Suprapubic skin (tissue), 4 donors: Measurements from ENCODE around the gene NOC4L. TPM values are rescaled to one million over a fixed set of nuclear protein-coding genes. Genes with fewer than 3 reads are reported as not detected.

ENCODE experiments used
- DNase-seq, 2 donors: peaks; one replicate each; pipeline ENCODE4 v3.0.0-alpha.2; 2019; ENCODE audit warnings: low spot score in 2 of 2
- H3K27ac ChIP-seq: fragments of 200-600 bp; sonication (generic); one replicate; pipeline ENCODE4 v1.5.1; 2019
- H3K27me3 ChIP-seq: fragments of 200-600 bp; sonication (generic); one replicate; pipeline ENCODE4 v1.5.1; 2019
- H3K36me3 ChIP-seq: fragments of 200-600 bp; sonication (generic); one replicate; pipeline ENCODE4 v1.5.1; 2019
- H3K4me1 ChIP-seq: fragments of 200-600 bp; sonication (generic); one replicate; pipeline ENCODE4 v1.5.1; 2019
- H3K4me3 ChIP-seq: fragments of 200-600 bp; sonication (generic); one replicate; pipeline ENCODE4 v1.5.1; 2019; ENCODE audit warnings: mild to moderate bottlenecking
- H3K9me3 ChIP-seq: fragments of 200-600 bp; sonication (generic); one replicate; pipeline ENCODE4 v1.5.1; 2019
- EP300 ChIP-seq: sonication (generic); formaldehyde crosslinking; IDR thresholded peaks from one replicate; pipeline ENCODE4 v1.6.1; 2017; ENCODE audit warnings: antibody characterized with exemption
- POLR2A ChIP-seq, 2 donors: fragments of 450-650 bp; IDR thresholded peaks; one replicate each; pipeline ENCODE4 v1.6.1; 2017; ENCODE audit warnings: antibody characterized with exemption in 2 of 2, mild to moderate bottlenecking in 2 of 2, moderate library complexity in 2 of 2
- POLR2AphosphoS5 ChIP-seq, 3 donors: sonication (generic); formaldehyde crosslinking; IDR thresholded peaks; one replicate each; pipeline ENCODE4 v1.6.1; 2017; ENCODE audit warnings: antibody characterized with exemption in 3 of 3
- WGBS: methylation state at CpG from one replicate; pipeline ENCODE4 v1.1.5; 2018; 5-methylcytosine and 5-hydroxymethylcytosine counted together
- total RNA-seq, 4 donors: library from RNA; depleted of rRNA; stranded (reverse); fragments of >200 nt; gene quantifications; one replicate each; pipeline ENCODE4 v1.1.0, GENCODE V29; 2016
- TF ChIP-seq, protein P1 (sequence below), 2 donors: fragments of 200-600 bp in 1 of 2; fragments of 450-650 bp in 1 of 2; sonication (generic) in 1 of 2; IDR thresholded peaks; one replicate each; pipeline ENCODE4 v1.5.1; 2016 to 2019; ENCODE audit warnings: antibody characterized with exemption in 2 of 2, mild to moderate bottlenecking in 1 of 2, moderate library complexity in 1 of 2

NOC4L gene
- total RNA-seq, 4 donors from 2014 or later: 13.9 to 20.4 (median 16.0) TPM

DNA sequence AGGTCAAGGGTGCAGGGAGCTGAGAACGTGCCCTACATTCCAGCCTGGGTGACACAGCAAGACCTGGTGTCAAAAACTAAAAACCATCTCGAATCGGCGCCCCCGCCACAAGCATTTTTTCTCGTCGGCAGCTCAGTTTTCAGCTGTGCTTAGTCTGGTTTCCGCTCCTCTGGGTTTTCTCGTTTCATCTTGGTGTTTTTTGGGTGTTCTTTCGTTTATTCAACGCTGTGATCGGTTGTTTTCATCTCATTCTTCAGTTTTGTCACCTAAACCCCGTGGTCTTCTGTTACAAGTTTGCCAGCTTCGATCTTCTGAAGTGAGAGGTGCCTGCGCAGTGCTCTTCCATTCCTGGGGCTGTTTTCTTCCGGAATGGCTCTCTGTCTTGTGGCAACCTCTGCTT, 41.4 kb downstream of the NOC4L start:
- no peak for DNase-seq
- peaks cover 24% of the 10 kb centered on the region for H3K27me3 ChIP-seq
- H3K27ac ChIP-seq: no peak overlapping the region
- 74% methylated on average over 16 of the region's 16 CpGs for WGBS
- peak overlapping the region; percentile 0 for H3K4me3 ChIP-seq
- TF ChIP-seq POLR2AphosphoS5 (IDR thresholded peaks at IDR 0.05) (no peak), EP300 (no peak), POLR2A (IDR thresholded peaks at IDR 0.05) (no peak)
- TF ChIP-seq, protein P1, sequence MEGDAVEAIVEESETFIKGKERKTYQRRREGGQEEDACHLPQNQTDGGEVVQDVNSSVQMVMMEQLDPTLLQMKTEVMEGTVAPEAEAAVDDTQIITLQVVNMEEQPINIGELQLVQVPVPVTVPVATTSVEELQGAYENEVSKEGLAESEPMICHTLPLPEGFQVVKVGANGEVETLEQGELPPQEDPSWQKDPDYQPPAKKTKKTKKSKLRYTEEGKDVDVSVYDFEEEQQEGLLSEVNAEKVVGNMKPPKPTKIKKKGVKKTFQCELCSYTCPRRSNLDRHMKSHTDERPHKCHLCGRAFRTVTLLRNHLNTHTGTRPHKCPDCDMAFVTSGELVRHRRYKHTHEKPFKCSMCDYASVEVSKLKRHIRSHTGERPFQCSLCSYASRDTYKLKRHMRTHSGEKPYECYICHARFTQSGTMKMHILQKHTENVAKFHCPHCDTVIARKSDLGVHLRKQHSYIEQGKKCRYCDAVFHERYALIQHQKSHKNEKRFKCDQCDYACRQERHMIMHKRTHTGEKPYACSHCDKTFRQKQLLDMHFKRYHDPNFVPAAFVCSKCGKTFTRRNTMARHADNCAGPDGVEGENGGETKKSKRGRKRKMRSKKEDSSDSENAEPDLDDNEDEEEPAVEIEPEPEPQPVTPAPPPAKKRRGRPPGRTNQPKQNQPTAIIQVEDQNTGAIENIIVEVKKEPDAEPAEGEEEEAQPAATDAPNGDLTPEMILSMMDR (IDR thresholded peaks at IDR 0.05): no peak
- H3K36me3 ChIP-seq: no peaks in the 10 kb centered on the region
- H3K9me3 ChIP-seq: no peaks in the 10 kb centered on the region
- H3K4me1 ChIP-seq: peaks cover 13% of the 10 kb centered on the region

DNA sequence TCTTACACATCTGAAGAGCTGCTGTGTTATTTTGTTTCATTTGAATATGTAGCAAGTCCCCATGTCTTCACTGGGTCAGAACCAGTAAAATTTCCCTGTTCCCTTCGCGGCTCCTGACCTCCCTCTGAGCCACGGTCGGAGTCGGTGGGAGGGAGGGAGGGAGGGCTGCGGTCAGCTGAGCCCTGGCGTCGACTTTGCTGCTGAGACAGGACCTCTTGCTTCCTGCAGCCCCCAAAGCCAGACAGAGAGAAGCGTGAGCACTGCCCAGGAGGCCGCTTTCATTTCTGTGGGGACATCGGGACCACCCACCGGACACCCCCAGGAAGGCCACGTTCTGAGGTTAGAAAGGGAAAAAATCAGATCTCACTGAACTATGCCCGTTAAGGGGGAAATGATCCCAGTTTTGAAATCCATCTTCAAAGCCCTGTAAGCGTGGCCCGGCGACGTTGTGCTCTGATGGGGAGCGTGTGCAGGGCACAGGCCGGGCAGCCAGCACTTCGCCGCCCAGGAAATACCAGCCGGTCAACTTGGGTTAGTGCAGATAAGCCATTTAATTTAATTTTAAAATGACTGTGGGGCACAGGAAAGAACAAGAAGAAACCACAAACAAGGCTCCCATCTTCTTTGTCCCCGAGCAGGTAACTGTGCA, 42.1 kb downstream of the NOC4L start:
- no peaks in the 10 kb centered on the region for H3K9me3 ChIP-seq
- 67% methylated on average over 24 of the region's 24 CpGs for WGBS
- no peak for TF ChIP-seq POLR2A (IDR thresholded peaks at IDR 0.05)
- TF ChIP-seq, protein P1 (IDR thresholded peaks at IDR 0.05): no peak
- no peak for TF ChIP-seq EP300
- TF ChIP-seq POLR2AphosphoS5 (IDR thresholded peaks at IDR 0.05): no peak
- H3K36me3 ChIP-seq: no peaks in the 10 kb centered on the region
- H3K27me3 ChIP-seq: peaks cover 24% of the 10 kb centered on the region
- peaks cover 13% of the 10 kb centered on the region for H3K4me1 ChIP-seq
- no peak overlapping the region for H3K27ac ChIP-seq
- DNase-seq: no peak
- H3K4me3 ChIP-seq: peak overlapping the region; percentile 0

DNA sequence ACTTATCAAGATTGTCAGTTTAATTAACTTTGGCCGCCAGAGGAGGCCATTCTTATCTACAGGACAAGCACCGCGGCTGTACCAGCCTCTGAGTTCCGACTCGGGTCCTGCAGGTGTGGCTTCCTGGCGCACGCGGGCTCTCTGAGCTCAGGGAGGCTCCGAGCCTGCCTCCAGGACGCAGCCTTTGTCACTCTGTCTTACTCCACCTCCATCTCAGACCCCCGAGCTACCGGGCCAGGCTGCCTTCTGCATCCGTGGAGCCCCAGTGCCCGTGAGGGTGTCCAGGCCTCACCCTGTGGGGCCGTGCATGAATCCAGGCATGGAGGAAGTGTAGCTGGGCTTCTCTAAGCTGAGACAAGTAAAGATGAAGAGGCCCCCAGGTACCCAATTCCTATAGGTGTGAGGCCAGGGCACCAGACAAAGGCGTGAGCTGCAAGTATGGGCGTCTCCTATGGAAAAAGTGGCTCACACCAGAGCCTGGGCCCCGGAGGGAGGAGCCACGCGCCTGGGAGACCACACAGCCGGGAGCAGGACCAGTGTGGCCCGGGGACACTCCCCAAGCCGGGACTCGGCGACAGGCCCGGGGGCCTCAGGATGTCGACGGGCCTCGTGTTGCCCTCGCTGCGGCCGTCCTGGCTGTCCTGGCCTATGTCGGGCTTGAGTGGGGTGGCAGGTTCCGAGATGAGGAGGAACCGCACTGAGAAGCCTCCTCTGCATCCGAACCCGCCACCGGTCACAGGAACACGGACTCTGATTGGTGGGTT, 42.8 kb downstream of the NOC4L start:
- WGBS: 93% methylated on average over 12 of the region's 39 CpGs
- H3K27me3 ChIP-seq: peaks cover 21% of the 10 kb centered on the region
- H3K36me3 ChIP-seq: no peaks in the 10 kb centered on the region
- TF ChIP-seq POLR2AphosphoS5 (IDR thresholded peaks at IDR 0.05) (no peak), EP300 (no peak), POLR2A (IDR thresholded peaks at IDR 0.05) (no peak)
- TF ChIP-seq, protein P1 (IDR thresholded peaks at IDR 0.05): no peak
- no peak overlapping the region for H3K27ac ChIP-seq
- H3K9me3 ChIP-seq: no peaks in the 10 kb centered on the region
- H3K4me3 ChIP-seq: no peak overlapping the region
- no peak for DNase-seq
- peaks cover 13% of the 10 kb centered on the region for H3K4me1 ChIP-seq

DNA sequence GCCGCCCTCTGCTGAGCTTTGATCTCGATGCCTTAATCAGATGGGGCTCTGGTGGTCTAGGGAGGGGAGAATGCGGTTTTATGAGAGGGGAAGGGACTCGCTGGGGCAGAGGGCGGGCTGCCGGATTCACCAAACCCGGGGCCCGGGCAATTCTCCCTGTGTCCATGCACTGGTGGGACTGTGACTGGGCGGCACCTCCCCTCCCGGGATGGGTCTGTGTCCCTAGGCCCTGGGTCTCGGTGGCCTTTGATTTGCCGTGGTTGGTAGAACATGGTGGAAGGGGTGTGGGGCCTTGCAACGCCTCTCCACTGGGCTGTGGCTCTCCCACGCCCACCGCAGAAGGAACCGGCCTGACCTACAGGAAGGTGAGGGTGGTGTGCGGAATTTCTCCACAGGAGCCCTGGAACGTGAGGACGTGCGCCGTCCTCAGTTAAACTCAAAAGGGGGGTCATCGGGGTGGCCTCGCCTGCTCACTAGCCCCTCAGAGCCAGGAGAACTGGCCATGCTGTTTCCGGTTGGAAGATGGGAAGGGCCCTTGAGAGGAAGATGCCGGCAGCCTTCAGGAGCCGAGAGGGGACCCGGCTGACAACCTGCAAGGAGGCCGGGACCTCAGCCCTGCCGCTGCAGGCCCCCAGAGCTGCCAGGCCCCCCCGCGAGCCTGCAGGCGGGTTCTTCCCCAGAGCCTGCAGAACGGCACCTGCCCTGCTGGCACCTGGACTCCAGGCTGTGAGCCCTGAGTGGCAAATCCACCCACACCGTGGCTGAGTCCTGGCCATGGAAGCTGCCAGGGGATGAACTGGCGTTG, 43.6 kb downstream of the NOC4L start:
- peaks cover 15% of the 10 kb centered on the region for H3K27me3 ChIP-seq
- peaks cover 13% of the 10 kb centered on the region for H3K4me1 ChIP-seq
- no peak overlapping the region for H3K4me3 ChIP-seq
- no peaks in the 10 kb centered on the region for H3K9me3 ChIP-seq
- 91% methylated on average over 8 of the region's 35 CpGs for WGBS
- H3K36me3 ChIP-seq: no peaks in the 10 kb centered on the region
- no peak overlapping the region for H3K27ac ChIP-seq
- TF ChIP-seq POLR2AphosphoS5 (IDR thresholded peaks at IDR 0.05) (no peak), EP300 (no peak), POLR2A (IDR thresholded peaks at IDR 0.05) (no peak)
- TF ChIP-seq, protein P1 (IDR thresholded peaks at IDR 0.05): no peak
- no peak for DNase-seq
